ENCODE results near the gene RRAGC. TPM values are rescaled to one million over a fixed set of nuclear protein-coding genes. Genes with fewer than 3 reads are reported as not detected.

Gene RRAGC
- total RNA-seq, 6 experiments from 2014 or later, result 7.6 to 16.5 (median 8.6) TPM

DNA sequence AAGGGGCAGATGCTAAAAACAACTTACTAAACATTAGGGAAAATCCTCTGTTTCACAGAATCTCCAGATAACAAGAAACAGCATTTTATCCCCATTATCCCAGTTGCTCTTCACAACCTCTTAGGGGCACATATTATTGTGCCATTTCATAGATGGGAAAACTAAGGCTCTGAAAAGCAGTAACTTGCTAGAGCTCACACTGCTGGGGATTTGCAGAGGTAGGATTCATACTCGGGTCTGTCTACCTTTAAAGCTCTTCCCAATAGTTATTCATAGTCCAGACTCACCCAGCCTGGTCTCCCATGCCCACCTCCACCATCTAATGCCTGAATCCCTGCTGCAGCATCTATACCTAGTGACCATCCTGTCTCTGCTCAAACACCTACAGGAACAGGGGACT is 67.7 kb downstream of the RRAGC start:
- no peak overlapping the region for H3K27ac ChIP-seq
- no peak overlapping the region for H3K4me3 ChIP-seq
- H3K36me3 ChIP-seq, result no peaks in the 10 kb centered on the region
- DNase-seq, result no peak
- H3K27me3 ChIP-seq, result peaks cover 0 to 5% of the 10 kb centered on the region in 2 donors
- no peaks in the 10 kb centered on the region for H3K4me1 ChIP-seq
- 0% methylated on average over 1 of the region's 1 CpG for WGBS (ENCODE audit: insufficient coverage, low coverage, low lambda C conversion rate, missing lambda C conversion rate)
- intact Hi-C loops (cut with DNase I), result no loop called here
- H3K9me3 ChIP-seq, result no peaks in the 10 kb centered on the region
- ATAC-seq, result no peak
- TF ChIP-seq, protein P1, sequence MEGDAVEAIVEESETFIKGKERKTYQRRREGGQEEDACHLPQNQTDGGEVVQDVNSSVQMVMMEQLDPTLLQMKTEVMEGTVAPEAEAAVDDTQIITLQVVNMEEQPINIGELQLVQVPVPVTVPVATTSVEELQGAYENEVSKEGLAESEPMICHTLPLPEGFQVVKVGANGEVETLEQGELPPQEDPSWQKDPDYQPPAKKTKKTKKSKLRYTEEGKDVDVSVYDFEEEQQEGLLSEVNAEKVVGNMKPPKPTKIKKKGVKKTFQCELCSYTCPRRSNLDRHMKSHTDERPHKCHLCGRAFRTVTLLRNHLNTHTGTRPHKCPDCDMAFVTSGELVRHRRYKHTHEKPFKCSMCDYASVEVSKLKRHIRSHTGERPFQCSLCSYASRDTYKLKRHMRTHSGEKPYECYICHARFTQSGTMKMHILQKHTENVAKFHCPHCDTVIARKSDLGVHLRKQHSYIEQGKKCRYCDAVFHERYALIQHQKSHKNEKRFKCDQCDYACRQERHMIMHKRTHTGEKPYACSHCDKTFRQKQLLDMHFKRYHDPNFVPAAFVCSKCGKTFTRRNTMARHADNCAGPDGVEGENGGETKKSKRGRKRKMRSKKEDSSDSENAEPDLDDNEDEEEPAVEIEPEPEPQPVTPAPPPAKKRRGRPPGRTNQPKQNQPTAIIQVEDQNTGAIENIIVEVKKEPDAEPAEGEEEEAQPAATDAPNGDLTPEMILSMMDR (IDR thresholded peaks at IDR 0.05), result no peak
- TF ChIP-seq POLR2A (IDR thresholded peaks at IDR 0.05), result no peak

DNA sequence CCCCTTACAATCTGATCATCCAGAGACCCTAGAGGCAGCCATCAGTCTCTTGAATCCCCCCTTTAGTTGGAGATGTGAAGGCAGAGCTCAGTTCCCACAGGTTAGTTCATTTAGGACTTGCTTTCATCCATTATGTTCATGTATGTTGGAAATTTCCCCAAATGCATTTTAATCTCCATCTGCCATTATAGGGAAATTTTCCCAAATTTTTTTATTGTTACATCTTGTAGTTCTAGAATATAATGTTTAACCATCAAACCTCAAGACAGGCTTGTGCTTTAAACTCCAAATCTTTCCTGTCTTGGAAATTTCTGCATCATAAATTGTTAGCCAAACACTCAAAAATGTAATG is 68.4 kb downstream of the RRAGC start:
- Histone ChIP-seq H3K4me1 (no peaks in the 10 kb centered on the region), H3K27ac (no peak overlapping the region), H3K4me3 (no peak overlapping the region), H3K9me3 (no peaks in the 10 kb centered on the region), H3K27me3 (peaks cover 0 to 5% of the 10 kb centered on the region in 2 donors), H3K36me3 (no peaks in the 10 kb centered on the region)
- ATAC-seq, result no peak
- intact Hi-C loops (cut with DNase I), result no loop called here
- TF ChIP-seq, protein P1 (IDR thresholded peaks at IDR 0.05), result no peak
- TF ChIP-seq POLR2A (IDR thresholded peaks at IDR 0.05), result no peak
- DNase-seq, result no peak

DNA sequence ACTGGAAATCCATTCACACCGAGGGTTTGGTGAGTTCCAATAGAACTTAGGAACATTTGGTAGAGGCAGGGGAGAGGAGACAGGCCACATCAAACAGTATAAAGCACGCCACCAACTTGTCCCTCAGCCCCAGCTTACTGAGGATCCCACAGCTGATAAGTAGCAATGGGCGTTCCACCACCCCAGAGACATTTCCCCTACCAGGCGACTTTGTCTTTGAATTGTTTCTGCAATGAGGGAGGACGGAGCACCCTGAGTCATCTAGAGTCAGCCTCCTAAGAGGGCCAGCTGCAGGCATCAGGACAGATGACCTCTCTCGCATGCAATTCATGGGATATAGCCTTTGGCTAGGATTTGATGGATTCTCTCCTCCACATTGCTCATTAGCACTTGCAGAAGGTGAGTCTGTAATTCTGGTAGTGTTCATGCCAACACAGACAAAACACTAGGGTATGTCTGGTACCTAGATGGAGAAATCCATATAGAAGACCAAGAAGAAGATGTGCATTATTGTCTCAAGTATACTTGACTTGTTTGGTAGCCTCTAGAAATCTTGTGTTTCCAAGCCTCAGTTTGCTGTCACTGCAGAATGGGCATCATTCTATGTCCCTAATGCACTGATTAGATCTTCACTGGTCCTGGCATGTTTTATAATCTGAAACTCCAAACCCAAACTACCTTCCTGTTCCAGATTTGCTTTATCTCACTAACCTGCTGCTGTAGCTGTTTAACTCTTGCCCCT is 69.0 kb downstream of the RRAGC start:
- 50% methylated on average over 5 of the region's 6 CpGs for WGBS (ENCODE audit: insufficient coverage, low coverage, low lambda C conversion rate, missing lambda C conversion rate)
- Histone ChIP-seq H3K27me3 (peaks cover 0 to 5% of the 10 kb centered on the region in 2 donors), H3K4me3 (no peak overlapping the region), H3K27ac (no peak overlapping the region), H3K4me1 (no peaks in the 10 kb centered on the region), H3K36me3 (no peaks in the 10 kb centered on the region), H3K9me3 (no peaks in the 10 kb centered on the region)
- TF ChIP-seq POLR2A (IDR thresholded peaks at IDR 0.05), result no peak
- TF ChIP-seq, protein P1 (IDR thresholded peaks at IDR 0.05), result no peak
- no peak for DNase-seq
- intact Hi-C loops (cut with DNase I), result no loop called here
- ATAC-seq, result no peak

DNA sequence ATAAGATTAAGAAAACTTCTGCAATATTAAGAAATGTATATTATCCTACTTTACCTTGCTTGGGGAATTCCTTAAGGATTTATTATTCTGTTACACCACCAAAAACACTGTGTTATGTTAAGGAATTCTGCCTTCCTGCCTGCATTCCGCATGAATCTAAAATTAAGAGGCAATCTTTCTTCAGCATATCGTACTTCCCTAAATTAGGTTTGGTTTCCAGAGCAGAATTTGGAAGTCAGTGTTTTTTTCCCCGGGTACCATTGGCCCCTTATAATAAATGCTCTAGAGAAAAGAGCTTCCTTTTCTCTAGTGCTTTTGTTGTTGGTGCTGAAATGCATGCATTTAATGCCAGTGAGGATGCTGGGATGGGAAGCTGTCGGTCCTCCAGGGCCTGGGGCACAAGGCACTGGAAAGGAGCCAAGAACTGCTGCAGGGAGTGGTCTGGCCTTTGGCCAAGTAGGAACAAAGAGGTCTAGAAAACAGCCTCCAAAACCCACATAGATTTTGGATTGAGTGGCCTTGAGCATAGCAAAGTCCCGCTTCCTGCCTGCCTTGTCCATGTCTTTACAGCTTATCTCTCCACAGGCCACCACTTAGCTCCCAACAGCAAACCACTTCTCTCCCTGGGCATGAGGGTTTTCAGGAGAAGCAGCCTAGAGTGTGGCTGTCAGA is 69.9 kb downstream of the RRAGC start:
- Histone ChIP-seq H3K9me3 (no peaks in the 10 kb centered on the region), H3K27ac (no peak overlapping the region), H3K4me1 (no peaks in the 10 kb centered on the region), H3K4me3 (no peak overlapping the region), H3K27me3 (peaks cover 0 to 5% of the 10 kb centered on the region in 2 donors), H3K36me3 (no peaks in the 10 kb centered on the region)
- ATAC-seq (no peak), DNase-seq (no peak)
- 37% methylated on average over 4 of the region's 5 CpGs for WGBS (ENCODE audit: insufficient coverage, low coverage, low lambda C conversion rate, missing lambda C conversion rate)
- intact Hi-C loops (cut with DNase I), result no loop called here
- TF ChIP-seq, protein P1 (IDR thresholded peaks at IDR 0.05), result no peak
- no peak for TF ChIP-seq POLR2A (IDR thresholded peaks at IDR 0.05)

All from right lobe of liver (tissue), 6 donors.